ENCODE measurements around the gene PFKL.
A peak's percentile ranks its signal among the peaks of the same experiment; 100 is the strongest.

PFKL gene

GRCh38 chr21:44295163-44295573 lies 4.7 kb upstream of the PFKL start:
- no peak for DNase-seq

GRCh38 chr21:44295646-44296045 lies 4.2 kb upstream of the PFKL start:
- no peak for DNase-seq

- no peak for DNase-seq
Measured at GRCh38 chr21:44296103-44296519, 3.7 kb upstream of the PFKL start.

GRCh38 chr21:44296916-44297315 lies 2.9 kb upstream of the PFKL start:
- DNase-seq, result no peak

- peak; percentile 86 for DNase-seq
Measured at GRCh38 chr21:44297525-44298290, 2.1 kb upstream of the PFKL start.

- DNase-seq, result no peak
Measured at GRCh38 chr21:44298301-44298700, 1.6 kb upstream of the PFKL start.

GRCh38 chr21:44299085-44299457 lies 782 bp upstream of the PFKL start:
- DNase-seq, result peak; percentile 41

GRCh38 chr21:44300262-44300959 lies 558 bp downstream of the PFKL start:
- peak; percentile 83 for DNase-seq

GRCh38 chr21:44301141-44301540 lies 1.3 kb downstream of the PFKL start:
- no peak for DNase-seq

GRCh38 chr21:44301961-44302406 lies 2.1 kb downstream of the PFKL start:
- no peak for DNase-seq

GRCh38 chr21:44302573-44303401 lies 2.9 kb downstream of the PFKL start:
- DNase-seq, result peak; percentile 27

- DNase-seq, result no peak
Measured at GRCh38 chr21:44303490-44303981, 3.7 kb downstream of the PFKL start.

GRCh38 chr21:44304011-44304616 lies 4.3 kb downstream of the PFKL start:
- DNase-seq, result no peak

GRCh38 chr21:44304877-44305293 lies 5.0 kb downstream of the PFKL start:
- DNase-seq, result peak; percentile 67

GRCh38 chr21:44305691-44306090 lies 5.8 kb downstream of the PFKL start:
- DNase-seq, result no peak

- no peak for DNase-seq
Measured at GRCh38 chr21:44306936-44307704, 7.3 kb downstream of the PFKL start.

- no peak for DNase-seq
Measured at GRCh38 chr21:44310628-44311507, 11.0 kb downstream of the PFKL start.

- DNase-seq, result no peak
Measured at GRCh38 chr21:44312089-44312488, 12.2 kb downstream of the PFKL start.

- no peak for DNase-seq
Measured at GRCh38 chr21:44312716-44313115, 12.9 kb downstream of the PFKL start.

GRCh38 chr21:44313451-44313850 lies 13.6 kb downstream of the PFKL start:
- DNase-seq, result no peak

- DNase-seq, result no peak
Measured at GRCh38 chr21:44314128-44314527, 14.3 kb downstream of the PFKL start.

Measured in stimulated activated CD4-positive, alpha-beta T cell treated with anti-CD3 and anti-CD28 coated beads, Interleukin-15, amount 100 ng/mL, for 24 hours (primary cell).